ENCODE results near the gene SLITRK5.

- no peak for TF ChIP-seq SIRT6 (IDR thresholded peaks at IDR 0.05; ENCODE audit: low read depth, low read length)
- no peak for TF ChIP-seq ZNF518B (CRISPR knock-in tag; IDR thresholded peaks at IDR 0.05)
- no peak for TF ChIP-seq CTCF (IDR thresholded peaks at IDR 0.05 in 2 of 3, conservative IDR thresholded peaks at IDR 0.05 in 1 of 3; ENCODE audit: insufficient read depth in 2 of 3, low read depth in 1 of 3, low read length in 3 of 3)
- no peak for TF ChIP-seq ZNF3 (CRISPR knock-in tag; IDR thresholded peaks at IDR 0.05)
Observed at GRCh38 chr13:87667686-87668085, 3.5 kb upstream of the SLITRK5 start.
